ENCODE measurements around the gene NRG3.

Gene NRG3

DNA sequence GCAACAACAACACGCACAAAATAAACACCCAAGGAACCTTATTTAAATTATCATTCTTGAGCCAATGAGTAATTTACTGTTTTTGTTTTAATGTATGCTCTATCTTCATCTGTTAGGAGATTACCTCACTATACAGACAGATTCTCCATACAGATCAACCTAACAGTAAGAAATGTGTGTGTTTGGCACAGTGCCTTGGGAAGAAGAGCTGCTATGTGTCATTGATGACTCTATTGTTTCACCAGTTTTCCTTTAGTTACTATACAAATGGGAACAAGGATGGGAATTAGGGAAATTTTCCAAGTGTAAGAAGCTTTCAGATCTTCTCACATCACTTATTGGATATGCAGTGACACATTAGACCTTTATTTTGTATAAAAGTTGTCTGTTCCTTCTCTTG, 640.3 kb downstream of the NRG3 start:
- Histone ChIP-seq H2AK5ac (ENCODE audit: low read length) (no peak overlapping the region), H3K79me1 (ENCODE audit: low read length) (no peaks in the 10 kb centered on the region), H3K18ac (ENCODE audit: low read length) (no peak overlapping the region), H3K79me2 (ENCODE audit: control insufficient read depth, insufficient read depth, low read length, poor library complexity) (no peaks in the 10 kb centered on the region), H3K4me3 (ENCODE audit: low read depth, low read length) (no peak overlapping the region), H3K4me1 (ENCODE audit: control insufficient read depth in 1 of 2, insufficient read depth in 2 of 2, low read length in 2 of 2) (no peaks in the 10 kb centered on the region), H2BK120ac (ENCODE audit: insufficient read depth, low read length, poor library complexity) (no peak overlapping the region), H4K8ac (ENCODE audit: low read depth, low read length) (no peak overlapping the region), H3K36me3 (ENCODE audit: control insufficient read depth in 1 of 2, insufficient read depth in 2 of 2, low read length in 2 of 2) (no peaks in the 10 kb centered on the region), H3K4ac (ENCODE audit: low read depth, low read length) (no peak overlapping the region), H4K12ac (ENCODE audit: low read depth, low read length) (no peak overlapping the region), H2AFZ (ENCODE audit: insufficient read depth, low read length, poor library complexity) (no peak overlapping the region), H3K27ac (ENCODE audit: low read depth, low read length) (no peak overlapping the region), H3K27me3 (ENCODE audit: insufficient read depth, low read length) (no peaks in the 10 kb centered on the region), H3K9me3 (ENCODE audit: insufficient read depth, low read depth, low read length) (no peaks in the 10 kb centered on the region), H3K9ac (ENCODE audit: low read length) (no peak overlapping the region), H3K23ac (ENCODE audit: low read length) (no peak overlapping the region), H3K4me2 (ENCODE audit: low read length) (no peak overlapping the region), H2BK12ac (ENCODE audit: low read length) (no peak overlapping the region), H2BK5ac (ENCODE audit: low read depth, low read length, poor library complexity) (no peak overlapping the region), H3K14ac (ENCODE audit: low read length) (no peak overlapping the region), H4K91ac (ENCODE audit: low read depth, low read length) (no peak overlapping the region)
- WGBS (ENCODE audit: extremely low coverage, insufficient coverage, insufficient read length): no CpG with 5 or more reads among the region's 1 CpG
- DNase-seq: no peak

- Histone ChIP-seq H3K9me3 (ENCODE audit: insufficient read depth, low read depth, low read length) (no peaks in the 10 kb centered on the region), H3K36me3 (ENCODE audit: control insufficient read depth in 1 of 2, insufficient read depth in 2 of 2, low read length in 2 of 2) (no peaks in the 10 kb centered on the region), H4K8ac (ENCODE audit: low read depth, low read length) (no peak overlapping the region), H3K4me2 (ENCODE audit: low read length) (no peak overlapping the region), H4K91ac (ENCODE audit: low read depth, low read length) (no peak overlapping the region), H2BK5ac (ENCODE audit: low read depth, low read length, poor library complexity) (no peak overlapping the region), H3K4me1 (ENCODE audit: control insufficient read depth in 1 of 2, insufficient read depth in 2 of 2, low read length in 2 of 2) (no peaks in the 10 kb centered on the region), H2BK12ac (ENCODE audit: low read length) (no peak overlapping the region), H3K9ac (ENCODE audit: low read length) (no peak overlapping the region), H3K23ac (ENCODE audit: low read length) (no peak overlapping the region), H3K27me3 (ENCODE audit: insufficient read depth, low read length) (no peaks in the 10 kb centered on the region), H3K4me3 (ENCODE audit: low read depth, low read length) (no peak overlapping the region), H3K27ac (ENCODE audit: low read depth, low read length) (no peak overlapping the region), H4K12ac (ENCODE audit: low read depth, low read length) (no peak overlapping the region), H3K4ac (ENCODE audit: low read depth, low read length) (no peak overlapping the region), H3K14ac (ENCODE audit: low read length) (no peak overlapping the region), H3K79me2 (ENCODE audit: control insufficient read depth, insufficient read depth, low read length, poor library complexity) (no peaks in the 10 kb centered on the region), H3K18ac (ENCODE audit: low read length) (no peak overlapping the region), H2BK120ac (ENCODE audit: insufficient read depth, low read length, poor library complexity) (no peak overlapping the region), H2AK5ac (ENCODE audit: low read length) (no peak overlapping the region), H2AFZ (ENCODE audit: insufficient read depth, low read length, poor library complexity) (no peak overlapping the region), H3K79me1 (ENCODE audit: low read length) (no peaks in the 10 kb centered on the region)
- no CpG with 5 or more reads among the region's 4 CpGs for WGBS (ENCODE audit: extremely low coverage, insufficient coverage, insufficient read length)
- no peak for DNase-seq
Measured at GRCh38 chr10:82529062-82529461, 654.1 kb downstream of the NRG3 start.

DNA sequence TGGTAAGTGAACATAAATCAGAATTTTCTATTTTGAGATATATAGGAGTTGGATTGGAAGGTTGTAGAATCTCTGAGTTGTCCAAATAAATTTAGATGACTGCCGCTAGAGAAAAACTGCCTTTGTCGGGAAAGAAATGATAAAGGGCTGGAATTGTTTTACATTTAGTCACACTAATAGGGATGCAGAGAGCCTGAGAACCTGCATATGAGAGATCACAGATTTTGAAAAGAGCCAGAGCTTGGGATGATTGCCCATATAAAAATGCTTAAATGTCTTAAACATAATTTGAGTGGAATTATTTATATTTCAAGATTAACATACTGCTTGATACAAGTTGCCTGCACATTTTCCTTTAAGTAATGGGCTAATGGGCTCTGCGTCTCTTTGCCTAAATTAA, 660.5 kb downstream of the NRG3 start:
- Histone ChIP-seq H4K8ac (ENCODE audit: low read depth, low read length) (no peak overlapping the region), H3K4me1 (ENCODE audit: control insufficient read depth in 1 of 2, insufficient read depth in 2 of 2, low read length in 2 of 2) (peaks cover 0 to 2% of the 10 kb centered on the region in 2 experiments), H2AFZ (ENCODE audit: insufficient read depth, low read length, poor library complexity) (no peak overlapping the region), H2AK5ac (ENCODE audit: low read length) (no peak overlapping the region), H2BK120ac (ENCODE audit: insufficient read depth, low read length, poor library complexity) (no peak overlapping the region), H3K79me1 (ENCODE audit: low read length) (peaks cover 2% of the 10 kb centered on the region), H3K9ac (ENCODE audit: low read length) (no peak overlapping the region), H3K36me3 (ENCODE audit: control insufficient read depth in 1 of 2, insufficient read depth in 2 of 2, low read length in 2 of 2) (no peaks in the 10 kb centered on the region), H3K4me3 (ENCODE audit: low read depth, low read length) (no peak overlapping the region), H3K23ac (ENCODE audit: low read length) (no peak overlapping the region), H2BK12ac (ENCODE audit: low read length) (no peak overlapping the region), H3K18ac (ENCODE audit: low read length) (no peak overlapping the region), H3K9me3 (ENCODE audit: insufficient read depth, low read depth, low read length) (no peaks in the 10 kb centered on the region), H3K27me3 (ENCODE audit: insufficient read depth, low read length) (no peaks in the 10 kb centered on the region), H3K4ac (ENCODE audit: low read depth, low read length) (no peak overlapping the region), H3K79me2 (ENCODE audit: control insufficient read depth, insufficient read depth, low read length, poor library complexity) (no peaks in the 10 kb centered on the region), H3K14ac (ENCODE audit: low read length) (no peak overlapping the region), H2BK5ac (ENCODE audit: low read depth, low read length, poor library complexity) (no peak overlapping the region), H4K12ac (ENCODE audit: low read depth, low read length) (no peak overlapping the region), H3K27ac (ENCODE audit: low read depth, low read length) (no peak overlapping the region), H3K4me2 (ENCODE audit: low read length) (no peak overlapping the region), H4K91ac (ENCODE audit: low read depth, low read length) (no peak overlapping the region)
- no peak for DNase-seq
- no CpG with 5 or more reads among the region's 3 CpGs for WGBS (ENCODE audit: extremely low coverage, insufficient coverage, insufficient read length)

DNA sequence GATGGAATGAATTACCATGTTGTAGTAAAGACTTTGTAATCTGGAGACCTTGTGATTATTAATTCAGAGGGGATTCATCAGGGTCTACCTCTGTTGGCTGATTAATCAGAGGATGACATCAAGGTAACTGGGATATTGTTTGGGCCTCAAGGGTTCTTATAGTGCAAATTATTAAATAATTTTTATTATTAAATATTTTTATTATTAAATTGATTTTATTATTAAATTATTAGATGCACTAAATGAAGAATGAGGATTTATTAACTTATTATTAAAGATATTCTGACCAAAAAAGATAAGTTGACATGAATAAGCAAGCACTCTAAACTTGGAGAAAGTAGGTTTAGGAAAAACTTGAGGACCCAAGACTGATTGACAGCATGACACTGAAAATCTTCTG, 661.7 kb downstream of the NRG3 start:
- no peak overlapping the region for H3K18ac ChIP-seq (ENCODE audit: low read length)
- H3K36me3 ChIP-seq (ENCODE audit: control insufficient read depth in 1 of 2, insufficient read depth in 2 of 2, low read length in 2 of 2): no peaks in the 10 kb centered on the region
- H2AFZ ChIP-seq (ENCODE audit: insufficient read depth, low read length, poor library complexity): no peak overlapping the region
- no peaks in the 10 kb centered on the region for H3K27me3 ChIP-seq (ENCODE audit: insufficient read depth, low read length)
- no peak overlapping the region for H3K4ac ChIP-seq (ENCODE audit: low read depth, low read length)
- H2AK5ac ChIP-seq (ENCODE audit: low read length): no peak overlapping the region
- no peak overlapping the region for H4K8ac ChIP-seq (ENCODE audit: low read depth, low read length)
- no peak overlapping the region for H3K27ac ChIP-seq (ENCODE audit: low read depth, low read length)
- no peak overlapping the region for H3K23ac ChIP-seq (ENCODE audit: low read length)
- H3K14ac ChIP-seq (ENCODE audit: low read length): no peak overlapping the region
- no peak overlapping the region for H2BK12ac ChIP-seq (ENCODE audit: low read length)
- DNase-seq: no peak
- peaks cover 2% of the 10 kb centered on the region for H3K79me1 ChIP-seq (ENCODE audit: low read length)
- no peak overlapping the region for H2BK5ac ChIP-seq (ENCODE audit: low read depth, low read length, poor library complexity)
- H3K79me2 ChIP-seq (ENCODE audit: control insufficient read depth, insufficient read depth, low read length, poor library complexity): no peaks in the 10 kb centered on the region
- no peak overlapping the region for H3K4me3 ChIP-seq (ENCODE audit: low read depth, low read length)
- no peak overlapping the region for H2BK120ac ChIP-seq (ENCODE audit: insufficient read depth, low read length, poor library complexity)
- no peak overlapping the region for H4K91ac ChIP-seq (ENCODE audit: low read depth, low read length)
- H3K4me1 ChIP-seq (ENCODE audit: control insufficient read depth in 1 of 2, insufficient read depth in 2 of 2, low read length in 2 of 2): peaks cover under 1 to 2% of the 10 kb centered on the region in 2 experiments
- no peaks in the 10 kb centered on the region for H3K9me3 ChIP-seq (ENCODE audit: insufficient read depth, low read depth, low read length)
- no peak overlapping the region for H4K12ac ChIP-seq (ENCODE audit: low read depth, low read length)
- H3K4me2 ChIP-seq (ENCODE audit: low read length): no peak overlapping the region
- H3K9ac ChIP-seq (ENCODE audit: low read length): no peak overlapping the region
